ENCODE data around the gene TMEM200A.
"Not testable (repeated sequence)": the region's sequence is repeated elsewhere in the genome, so short reads cannot be mapped to it uniquely, and the experiment has no call there.

Gene TMEM200A

DNA sequence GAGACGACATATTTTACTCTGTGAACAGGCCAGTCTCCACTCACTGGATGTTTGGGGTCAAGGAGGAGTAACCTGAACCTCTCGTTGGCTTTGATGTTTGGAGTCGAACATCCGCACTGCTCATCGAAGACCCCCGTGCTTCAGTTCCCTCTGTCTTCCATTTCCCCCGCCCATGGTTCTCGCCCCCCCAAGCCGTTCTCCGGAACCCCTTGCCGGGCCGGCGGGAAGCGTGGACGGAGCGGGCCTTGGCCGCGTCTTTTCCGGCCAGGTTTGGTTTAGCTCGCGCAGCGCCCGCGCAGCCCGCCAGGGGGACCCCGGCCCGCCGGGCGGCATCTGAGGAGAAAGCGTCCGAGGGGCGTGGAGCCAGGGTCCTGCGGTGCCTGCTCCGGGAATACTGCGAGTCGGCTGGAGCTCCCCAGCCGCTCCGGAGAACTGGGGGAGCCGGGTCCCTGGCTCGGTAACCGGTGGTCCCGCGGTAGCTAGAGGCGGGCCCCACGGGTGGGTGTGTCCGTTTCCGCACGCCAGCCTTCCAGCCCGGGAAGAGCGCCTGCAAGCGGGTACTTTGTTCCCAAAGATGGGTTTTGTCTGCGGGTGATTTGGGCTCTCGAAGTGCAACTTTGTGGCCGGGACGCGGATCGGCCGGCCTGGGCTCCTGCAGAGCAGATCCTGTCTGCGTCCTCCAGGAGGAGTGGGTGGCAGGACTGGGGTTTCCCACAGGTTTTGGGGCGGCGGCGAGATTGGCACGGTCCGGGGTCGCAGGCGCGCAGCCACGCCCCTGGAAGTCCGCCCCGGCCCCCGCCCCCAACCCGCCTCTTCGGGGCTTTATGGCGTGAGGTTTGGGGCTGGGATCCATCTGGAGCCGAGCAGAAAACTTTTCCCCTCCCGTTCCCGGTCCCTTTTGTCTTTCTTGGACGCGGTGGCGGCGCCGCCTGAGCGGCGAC, at the start of gene TMEM200A:
TMEM200A (plus strand) TSS at position 852 of the 941 bp plus-strand sequence. CDS start 74,406 bp downstream, outside the sequence.
- DNase-seq (ENCODE audit: low spot score), result peak; percentile 79

DNA sequence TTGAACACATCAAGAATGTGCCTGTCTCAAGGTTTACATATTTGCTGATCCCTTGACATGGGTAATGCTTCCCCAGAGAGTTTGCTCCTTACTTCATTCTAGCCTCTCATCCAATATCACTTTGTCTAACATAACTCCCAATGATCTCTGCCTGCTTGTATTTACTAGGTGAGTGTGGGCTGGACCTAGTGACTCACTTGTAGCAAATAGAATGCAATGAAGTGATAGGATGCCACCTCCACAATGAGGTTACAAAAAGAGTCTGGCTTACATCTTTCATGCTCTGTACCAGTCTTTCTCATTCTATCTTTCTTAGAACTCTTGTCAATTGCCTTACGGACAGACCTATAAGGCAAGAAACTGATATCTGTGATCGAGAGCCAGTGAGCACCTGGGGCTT, 44.9 kb upstream of the TMEM200A start:
- DNase-seq (ENCODE audit: low spot score), result no peak

DNA sequence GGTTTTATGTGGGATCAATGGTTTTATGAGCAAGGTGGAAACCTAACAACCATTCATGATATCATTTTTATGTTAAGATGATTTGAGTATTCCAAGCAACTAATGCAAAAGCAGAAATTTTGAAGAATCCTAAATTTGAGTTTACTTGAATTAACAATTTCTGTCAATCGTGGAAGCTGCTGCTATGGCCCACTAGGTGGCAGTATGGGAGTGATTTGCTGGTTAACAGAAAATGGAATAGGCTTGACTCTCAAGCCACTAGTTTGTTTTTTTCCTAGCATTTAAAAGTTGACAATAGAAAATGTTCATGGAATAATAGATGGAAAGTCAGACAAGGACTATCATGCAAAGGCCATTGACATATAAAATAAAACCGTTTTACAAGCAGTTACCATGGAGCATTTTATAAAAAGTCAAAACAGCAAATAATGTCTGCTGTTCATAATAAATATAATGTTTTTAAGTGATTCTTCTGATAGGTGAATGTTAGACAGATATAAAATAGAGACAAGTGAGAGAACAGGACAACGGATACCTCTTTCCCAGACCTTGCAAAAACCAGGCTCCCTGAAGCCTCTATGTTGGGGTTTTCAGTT, 43.0 kb upstream of the TMEM200A start:
- DNase-seq (ENCODE audit: low spot score), result peak; percentile 71

DNA sequence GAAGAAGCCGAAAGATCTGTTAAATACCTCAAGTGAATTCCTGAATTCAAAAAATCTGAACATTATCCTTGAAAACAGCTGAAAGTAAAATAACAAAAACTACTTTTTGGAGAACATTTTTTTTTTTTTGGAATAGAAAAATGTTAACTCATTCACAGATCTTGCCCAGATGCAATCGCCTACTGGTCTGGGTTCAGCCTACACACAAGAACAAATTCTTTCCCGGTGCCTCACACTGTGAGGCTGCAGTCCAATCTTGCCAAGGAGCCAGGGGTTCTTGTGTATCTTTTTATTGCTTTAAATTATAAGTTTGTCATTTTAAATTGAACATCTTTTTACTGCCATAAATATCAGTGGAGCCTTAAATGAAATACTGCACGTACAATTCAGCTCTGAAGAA, 41.2 kb upstream of the TMEM200A start:
- DNase-seq (ENCODE audit: low spot score), result no peak

DNA sequence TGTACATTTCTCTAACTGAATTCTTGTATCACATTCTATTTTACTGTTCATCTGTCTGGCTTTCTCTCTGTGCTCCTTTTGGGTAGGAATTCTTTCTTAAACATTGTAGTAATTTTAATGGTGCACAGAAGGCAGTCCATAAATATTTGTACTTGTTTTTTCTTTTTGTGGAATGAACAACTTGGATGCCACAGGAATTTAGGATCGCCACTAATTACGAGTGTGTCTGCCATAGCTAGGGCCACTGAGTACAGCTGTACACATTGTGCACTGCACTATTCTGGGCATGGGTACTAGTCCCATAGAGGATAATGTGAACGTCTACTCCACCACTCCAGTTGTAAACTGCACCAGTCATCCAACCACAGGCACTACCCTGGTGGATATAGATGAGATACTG, 39.3 kb upstream of the TMEM200A start:
- no peak for DNase-seq (ENCODE audit: low spot score)

DNA sequence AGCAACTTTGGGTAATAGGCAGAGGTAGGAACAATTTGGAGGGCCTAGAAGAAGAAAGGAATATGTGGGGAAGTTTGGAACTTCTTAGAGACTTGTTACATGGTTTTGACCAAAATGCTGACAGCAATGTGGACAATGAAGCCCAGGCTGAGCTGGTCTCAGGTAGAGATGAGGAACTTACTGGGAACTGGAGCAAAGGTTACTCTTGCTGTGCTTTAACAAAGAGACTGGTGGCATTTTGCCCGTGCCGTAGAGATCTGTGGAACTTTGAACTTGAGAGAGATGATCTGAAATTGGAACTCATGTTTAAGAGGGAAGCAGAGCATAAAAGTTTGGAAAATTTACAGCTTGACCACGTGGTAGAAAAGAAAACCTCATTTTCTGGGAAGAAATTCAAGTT, 28.3 kb upstream of the TMEM200A start:
- no peak for DNase-seq (ENCODE audit: low spot score)

DNA sequence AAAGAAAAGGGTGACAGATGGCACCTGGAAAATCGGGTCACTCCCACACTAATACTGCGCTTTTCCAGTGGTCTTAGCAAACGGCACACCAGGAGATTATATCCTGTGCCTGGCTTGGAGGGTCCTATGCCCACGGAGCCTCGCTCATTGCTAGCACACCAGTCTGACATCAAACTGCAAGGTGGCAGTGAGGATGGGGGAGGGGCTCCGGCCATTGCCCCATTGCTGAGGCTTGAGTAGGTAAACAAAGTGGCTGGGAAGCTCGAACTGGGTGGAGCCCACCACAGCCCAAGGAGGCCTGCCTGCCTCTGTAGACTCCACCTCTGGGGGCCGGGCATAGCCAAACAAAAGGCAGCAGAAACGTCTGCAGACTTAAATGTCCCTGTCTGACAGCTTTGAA, 19.5 kb upstream of the TMEM200A start:
- not testable (repeated sequence) for DNase-seq (ENCODE audit: low spot score)

DNA sequence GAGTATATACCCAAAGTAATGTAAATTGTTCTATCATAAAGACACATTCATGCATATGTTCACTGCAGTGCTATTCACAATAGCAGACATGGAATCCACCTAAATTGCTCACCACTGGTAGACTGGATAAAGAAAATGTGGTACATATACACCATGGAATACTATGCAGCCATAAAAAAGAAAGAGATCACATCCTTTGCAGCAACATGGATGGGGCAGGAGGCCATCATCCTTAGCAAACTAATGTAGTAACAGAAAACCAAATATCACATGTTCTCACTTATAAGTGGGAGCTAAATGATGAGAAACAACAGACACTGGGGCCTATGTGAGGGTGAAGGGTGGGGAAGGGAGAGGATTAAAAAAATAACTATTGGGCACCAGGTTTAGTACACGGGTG, 11.5 kb upstream of the TMEM200A start:
- DNase-seq (ENCODE audit: low spot score), result no peak

DNA sequence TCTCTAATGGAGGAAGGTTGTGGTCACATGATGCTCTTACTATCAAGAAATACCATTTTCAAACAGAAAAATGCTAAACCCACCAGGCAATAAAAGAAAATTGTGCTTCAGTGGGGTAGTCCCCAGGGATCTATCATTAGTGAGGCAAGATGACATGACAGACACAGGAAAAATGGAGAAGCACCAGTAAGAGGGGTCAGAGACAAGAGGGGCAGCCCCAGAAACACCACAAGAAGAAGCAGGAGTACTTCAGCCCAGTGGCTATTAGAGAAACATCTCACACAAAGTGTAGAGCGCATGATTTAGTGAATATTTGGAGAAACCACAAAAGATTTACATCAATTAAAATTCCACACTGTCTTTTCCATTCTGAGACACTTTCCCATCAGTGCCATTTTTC, 10.2 kb upstream of the TMEM200A start:
- DNase-seq (ENCODE audit: low spot score), result no peak

DNA sequence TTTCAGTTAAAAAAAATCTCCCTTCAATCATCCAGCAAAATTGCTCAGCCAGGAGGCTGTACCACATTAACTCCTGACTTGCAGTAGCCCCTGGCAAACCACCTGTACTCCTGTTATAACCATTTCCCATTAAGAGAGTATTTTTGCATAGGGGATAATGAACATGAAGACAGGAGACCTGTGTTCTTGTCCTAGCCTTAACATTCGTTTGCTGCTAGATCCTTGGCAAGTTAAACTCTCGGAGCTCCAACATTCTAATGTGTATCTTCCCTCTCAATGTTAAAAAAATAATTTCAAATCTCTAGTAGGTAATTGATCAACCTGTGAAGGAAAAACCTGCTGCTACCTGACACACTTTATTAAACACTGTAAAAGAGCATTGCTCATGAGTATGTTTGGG, 8.4 kb upstream of the TMEM200A start:
- no peak for DNase-seq (ENCODE audit: low spot score)

DNA sequence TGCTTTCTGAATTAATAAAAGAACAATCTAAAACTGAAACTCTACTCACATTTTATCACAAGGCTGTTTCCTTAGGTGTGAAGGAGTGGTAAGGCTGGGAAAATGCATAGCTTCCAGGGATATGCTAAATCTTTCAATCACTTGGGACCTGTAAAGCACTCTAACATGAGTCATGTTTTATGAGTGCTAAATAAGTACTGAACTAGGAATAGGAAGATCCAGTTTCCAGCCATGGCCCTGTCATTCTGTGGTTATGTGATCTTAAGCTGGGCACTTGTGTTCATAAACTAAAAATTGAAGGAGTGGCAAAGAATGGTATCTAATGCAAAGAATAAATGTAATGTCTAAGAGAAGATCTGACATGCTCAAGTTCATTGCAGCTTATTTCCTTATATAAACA, 6.1 kb upstream of the TMEM200A start:
- peak; percentile 67 for DNase-seq (ENCODE audit: low spot score)

DNA sequence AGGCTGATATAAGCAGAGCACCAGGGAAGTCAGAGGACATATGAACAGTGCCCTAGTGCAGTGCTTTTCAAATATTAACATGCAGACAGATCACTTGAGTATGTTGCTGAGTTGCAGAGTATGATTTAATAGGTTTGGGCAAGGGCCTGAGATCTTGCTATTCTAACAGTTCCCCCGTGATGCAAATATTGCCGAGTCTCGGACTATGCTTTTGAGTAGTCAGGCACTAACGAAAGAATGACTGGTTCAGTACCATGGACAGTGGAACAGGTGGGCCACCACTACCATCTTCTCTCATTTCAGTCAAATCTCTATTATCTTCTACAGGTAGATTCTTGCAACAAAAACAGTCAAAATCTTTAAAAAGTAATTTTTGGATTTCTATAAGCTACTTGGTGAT, 3.7 kb upstream of the TMEM200A start:
- DNase-seq (ENCODE audit: low spot score), result no peak

DNA sequence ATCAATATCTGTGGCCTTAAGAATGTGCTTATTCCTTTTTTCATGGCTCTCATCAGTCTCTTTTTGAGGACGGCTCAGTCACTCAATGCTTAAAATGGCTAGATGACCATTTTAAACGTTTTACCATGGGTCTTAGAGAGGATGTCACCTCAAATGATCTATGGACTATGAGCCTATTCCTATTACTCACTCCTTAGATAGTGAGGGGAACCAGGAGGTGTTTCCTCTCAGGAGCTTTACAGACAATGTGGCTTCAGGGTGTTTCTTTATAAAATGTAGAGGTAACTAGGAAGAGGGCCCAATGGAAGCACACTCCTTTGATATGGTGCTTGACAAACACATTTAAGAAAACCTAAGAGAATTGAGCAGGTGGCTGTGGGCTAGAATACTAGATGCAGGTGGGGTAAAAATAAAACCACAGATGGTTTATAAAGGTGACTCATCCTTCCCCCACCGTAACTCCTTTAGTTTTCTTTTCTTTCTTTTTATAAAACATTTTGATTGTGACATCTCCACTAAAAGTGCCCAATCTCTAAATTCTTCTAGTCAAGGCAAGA, 1.5 kb upstream of the TMEM200A start:
- DNase-seq (ENCODE audit: low spot score), result no peak

DNA sequence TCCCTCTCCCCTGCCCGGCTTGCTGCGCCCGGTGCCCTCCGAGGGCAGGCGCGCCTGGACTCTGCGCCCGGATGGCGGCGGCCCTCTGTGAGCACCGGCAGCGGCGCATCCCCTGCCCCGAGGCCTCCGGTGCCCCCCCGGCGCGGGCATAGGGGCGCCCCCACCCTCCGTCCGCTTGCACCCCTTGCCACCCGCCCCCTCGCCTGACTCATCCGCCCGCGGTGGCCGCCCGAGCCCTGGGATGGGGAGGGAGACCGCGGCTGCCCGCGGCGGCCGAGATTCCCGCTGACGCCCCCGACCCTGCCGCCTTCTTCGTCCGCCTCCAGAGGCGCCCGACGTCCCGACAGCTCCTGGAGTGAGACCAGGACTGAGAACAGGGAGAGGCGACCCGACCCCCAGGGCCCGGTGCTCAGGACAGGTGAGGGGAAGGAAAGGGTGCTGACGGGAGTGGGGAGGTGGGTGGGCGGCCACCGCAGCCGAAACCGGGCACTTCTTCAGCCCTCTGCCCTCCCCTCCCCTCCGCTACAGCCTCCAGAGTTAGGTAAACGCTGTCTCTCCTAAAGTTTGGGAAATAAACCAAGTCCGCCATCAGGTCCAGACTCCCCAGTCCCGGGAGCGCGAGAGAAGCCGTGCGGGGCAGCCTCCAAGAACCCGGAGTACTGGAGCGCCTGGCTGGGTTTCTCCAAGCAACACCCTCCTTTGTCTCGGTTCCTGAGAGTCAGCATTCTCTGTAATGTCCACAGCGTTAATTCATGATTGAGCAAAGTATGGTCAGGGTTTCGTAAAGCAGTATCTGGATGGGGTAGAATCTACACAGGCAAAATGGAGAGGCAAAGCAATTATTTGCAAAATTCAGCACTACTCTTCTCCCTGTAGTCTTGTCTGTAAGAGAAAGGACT, 539 bp downstream of the TMEM200A start:
- DNase-seq (ENCODE audit: low spot score), result peak; percentile 39

DNA sequence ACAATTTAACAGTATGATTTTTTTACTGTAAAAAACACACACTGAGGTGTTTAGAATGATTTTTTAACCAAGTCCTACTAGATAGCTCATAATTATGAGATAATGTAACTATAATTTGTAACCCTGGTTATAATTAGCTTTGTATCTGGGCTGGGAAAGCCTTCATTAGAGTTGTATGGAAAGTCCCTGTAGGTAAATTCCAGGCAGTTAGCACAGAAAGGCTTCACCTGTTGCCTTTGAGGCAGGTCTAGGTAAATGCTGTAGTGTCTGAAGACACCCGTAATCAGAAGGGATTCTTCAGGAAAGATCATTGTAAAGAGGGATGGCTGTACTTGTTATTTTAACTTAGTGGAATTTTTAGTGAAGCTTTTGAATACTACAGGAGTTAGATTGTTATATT, 1.9 kb downstream of the TMEM200A start:
- no peak for DNase-seq (ENCODE audit: low spot score)

DNA sequence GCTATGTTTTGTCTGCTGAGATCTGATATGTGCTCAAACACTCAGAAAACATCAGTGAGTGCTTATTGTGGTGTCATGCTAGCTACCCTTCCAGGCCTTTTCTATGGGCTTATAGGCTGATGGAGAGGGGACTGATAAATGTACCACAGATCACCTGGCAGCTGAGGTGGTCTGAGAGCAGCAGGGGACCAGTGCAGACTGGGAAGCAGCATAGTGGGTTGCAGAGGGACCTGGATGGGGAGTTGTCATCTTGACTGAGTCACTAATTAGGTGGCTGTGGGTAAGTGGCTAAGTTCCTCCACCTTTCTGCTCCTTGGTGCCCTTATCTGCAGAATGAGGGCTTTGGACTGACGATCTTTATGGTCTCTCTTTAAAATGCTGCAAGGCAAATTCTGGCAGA, 2.8 kb downstream of the TMEM200A start:
- DNase-seq (ENCODE audit: low spot score), result no peak

DNA sequence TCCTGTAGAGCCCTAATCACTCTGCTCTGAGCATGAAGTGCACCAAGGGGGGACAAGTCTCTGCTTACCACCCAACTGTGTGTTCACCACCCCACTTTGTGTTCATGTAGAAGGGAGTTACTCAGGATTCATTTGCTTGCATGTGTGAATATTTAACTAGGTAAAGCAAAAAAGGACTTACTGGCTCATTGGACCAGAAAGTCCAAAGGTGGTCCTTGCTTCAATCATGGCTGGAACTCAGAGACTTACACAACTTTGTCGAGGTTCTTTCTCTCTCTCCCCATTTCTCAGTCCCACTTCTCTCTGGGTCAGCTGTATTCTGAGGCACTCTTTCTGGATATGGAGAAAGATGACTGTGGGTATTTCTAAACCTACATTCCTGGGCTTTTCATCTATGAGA, 4.0 kb downstream of the TMEM200A start:
- DNase-seq (ENCODE audit: low spot score), result no peak

DNA sequence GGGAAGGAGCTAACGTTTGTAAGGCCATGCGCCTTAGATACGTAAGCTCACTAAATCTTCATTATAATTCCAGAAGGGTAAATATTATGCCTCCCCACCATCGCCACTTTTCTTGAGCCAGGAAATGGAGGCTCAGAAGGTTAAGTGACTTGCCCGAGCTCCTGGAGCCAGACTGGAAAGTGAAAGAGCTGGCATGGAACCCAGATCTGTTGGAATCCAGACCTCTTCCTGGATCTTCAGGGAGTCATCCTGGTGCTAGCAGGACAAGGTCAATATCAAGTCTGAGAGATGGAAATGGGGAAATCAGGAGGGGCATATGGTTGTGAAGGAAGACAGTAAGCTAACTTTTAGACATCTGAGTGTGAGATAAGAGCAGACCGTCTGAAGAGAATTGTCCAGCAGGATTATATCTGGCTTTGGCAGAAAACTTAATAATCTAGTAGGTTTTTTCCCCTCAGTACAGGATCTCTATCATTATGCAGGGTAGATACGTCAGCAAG, 6.2 kb downstream of the TMEM200A start:
- DNase-seq (ENCODE audit: low spot score), result no peak

DNA sequence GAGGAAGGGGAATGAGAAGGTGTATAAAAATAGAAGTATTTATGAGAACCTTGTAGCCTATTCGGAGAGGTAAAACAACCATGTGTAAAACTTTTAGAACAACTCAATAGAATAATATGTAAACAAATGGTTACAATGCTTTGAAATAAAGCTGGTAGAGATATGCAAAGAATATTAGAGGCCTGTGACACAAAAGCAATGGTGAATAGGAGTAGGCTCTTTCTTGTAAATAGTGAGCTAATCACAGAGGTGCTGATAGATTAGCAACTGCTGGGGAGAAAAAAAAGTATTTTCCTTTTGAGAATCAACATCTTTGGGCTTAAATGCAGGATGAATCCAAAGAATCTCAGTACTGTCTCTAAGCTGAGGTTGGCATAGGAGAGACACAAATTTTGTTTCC, 7.0 kb downstream of the TMEM200A start:
- no peak for DNase-seq (ENCODE audit: low spot score)

DNA sequence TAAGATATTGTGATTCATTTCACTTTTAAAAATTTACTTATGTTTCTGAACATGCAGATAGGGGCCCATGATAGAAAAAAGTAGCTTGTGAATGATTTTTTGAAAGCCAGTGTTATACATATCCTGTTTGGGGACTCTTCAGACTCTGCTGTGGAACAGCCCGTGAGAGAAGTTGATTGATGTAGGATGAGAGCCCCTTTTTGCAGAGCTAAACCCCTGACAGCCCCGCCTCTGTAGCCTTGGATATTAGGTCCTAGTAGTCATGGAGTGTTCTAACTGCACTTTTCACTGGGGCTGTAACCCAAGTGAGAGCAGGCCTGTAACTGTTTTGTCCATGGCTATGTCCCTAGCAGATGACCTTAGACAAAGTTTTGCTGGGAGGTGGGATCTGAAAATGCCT, 8.2 kb downstream of the TMEM200A start:
- no peak for DNase-seq (ENCODE audit: low spot score)

DNA sequence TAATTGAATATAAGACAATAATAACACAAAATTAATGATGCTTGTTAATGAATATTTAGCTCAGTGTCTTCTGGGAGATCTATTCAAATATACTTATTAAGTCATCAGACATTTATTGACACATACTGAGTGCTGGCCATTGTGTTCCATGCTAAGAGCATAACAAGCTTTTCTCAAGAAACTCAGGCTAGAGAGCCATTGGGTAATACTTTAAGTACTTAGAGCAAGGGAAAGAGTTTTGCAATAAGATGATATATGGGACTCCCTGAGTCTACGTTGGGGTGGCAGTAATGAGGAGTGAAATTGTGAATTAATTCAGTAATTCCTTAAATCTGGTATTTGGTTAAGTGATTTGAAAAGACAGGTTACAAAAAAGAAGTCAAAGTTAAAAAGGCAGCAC, 11.1 kb downstream of the TMEM200A start:
- no peak for DNase-seq (ENCODE audit: low spot score)

DNA sequence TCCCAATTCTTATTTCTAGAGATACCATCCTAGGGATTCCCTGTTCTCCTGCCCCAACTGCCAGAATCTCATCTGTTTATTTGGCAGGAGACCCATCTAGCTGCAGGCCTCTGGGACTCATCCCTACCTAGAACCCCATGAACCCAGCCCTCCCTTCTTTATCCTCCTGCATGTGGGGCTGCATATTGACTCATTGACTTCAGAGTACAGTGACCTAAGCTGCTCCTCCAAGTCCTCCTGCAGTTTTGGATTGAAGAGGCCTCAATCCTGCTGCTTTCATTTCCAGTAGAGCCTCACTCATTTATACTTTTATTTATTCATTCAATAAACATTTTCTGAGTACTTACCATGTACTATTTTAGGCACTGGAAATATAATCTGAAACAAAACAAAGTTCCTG, 11.6 kb downstream of the TMEM200A start:
- DNase-seq (ENCODE audit: low spot score), result no peak
